Measurements from ENCODE around the gene TRMT1. TPM values are rescaled to one million over a fixed set of nuclear protein-coding genes. Genes with fewer than 3 reads are reported as not detected.

The TRMT1 gene
- total RNA-seq, 1 donor from 2014 or later = 153 TPM

GRCh38 chr19:13110099-13110610 lies 6.4 kb downstream of the TRMT1 start:
- Mint-ChIP-seq H3K36me3 (ENCODE audit: low read depth) (peaks cover 36% of the 10 kb centered on the region), H3K27me3 (no peaks in the 10 kb centered on the region), H3K9me3 (no peaks in the 10 kb centered on the region), H3K4me3 (no peak overlapping the region), H3K4me1 (peaks cover 5% of the 10 kb centered on the region), H3K27ac (no peak overlapping the region)
- intact Hi-C loops (cut with micrococcal nuclease) = no loop called here
- no peak for DNase-seq

GRCh38 chr19:13109361-13110098 lies 7.0 kb downstream of the TRMT1 start:
- peaks cover 5% of the 10 kb centered on the region for H3K4me1 Mint-ChIP-seq
- no peak for DNase-seq
- H3K27ac Mint-ChIP-seq = no peak overlapping the region
- H3K9me3 Mint-ChIP-seq = no peaks in the 10 kb centered on the region
- no peak overlapping the region for H3K4me3 Mint-ChIP-seq
- no peaks in the 10 kb centered on the region for H3K27me3 Mint-ChIP-seq
- intact Hi-C loops (cut with micrococcal nuclease) = no loop called here
- H3K36me3 Mint-ChIP-seq (ENCODE audit: low read depth) = peaks cover 35% of the 10 kb centered on the region

- DNase-seq = peak; percentile 83
- intact Hi-C loops (cut with micrococcal nuclease) = loop anchor here (1.0 to 5.0 kb wide), 2 partner anchors 11 to 47 kb away; partner anchors contain the start of genes IER2, STX10 and TRMT1
- H3K9me3 Mint-ChIP-seq = no peaks in the 10 kb centered on the region
- peak overlapping the region; percentile 87 for H3K4me3 Mint-ChIP-seq
- peaks cover 1% of the 10 kb centered on the region for H3K27me3 Mint-ChIP-seq
- H3K36me3 Mint-ChIP-seq (ENCODE audit: low read depth) = peaks cover 25% of the 10 kb centered on the region
- H3K4me1 Mint-ChIP-seq = peaks cover 24% of the 10 kb centered on the region
- peak overlapping the region; percentile 85 for H3K27ac Mint-ChIP-seq
Observed at GRCh38 chr19:13104848-13105711, 11.5 kb downstream of the TRMT1 start.

- Mint-ChIP-seq H3K4me1 (peaks cover 30% of the 10 kb centered on the region), H3K4me3 (peak overlapping the region; percentile 87), H3K27ac (peak overlapping the region; percentile 85), H3K27me3 (peaks cover 1% of the 10 kb centered on the region), H3K9me3 (no peaks in the 10 kb centered on the region), H3K36me3 (ENCODE audit: low read depth) (peaks cover 25% of the 10 kb centered on the region)
- intact Hi-C loops (cut with micrococcal nuclease) = loop anchor here (1.0 to 5.0 kb wide), 2 partner anchors 12 to 48 kb away; partner anchors contain the start of genes IER2, STX10 and TRMT1
- DNase-seq = peak; percentile 92
Observed at GRCh38 chr19:13104360-13104847, 12.1 kb downstream of the TRMT1 start.

GRCh38 chr19:13103581-13104359 lies 12.8 kb downstream of the TRMT1 start:
- no peak overlapping the region for H3K27ac Mint-ChIP-seq

GRCh38 chr19:13102666-13103580 lies 13.6 kb downstream of the TRMT1 start, which contains the start of gene LYL1:
Gene LYL1 (minus strand): TSS chr19:13102858. CDS start chr19:13101171, 1,687 bp downstream.
- DNase-seq = peak; percentile 76
- peak within 1 kb of the TSS; percentile 20 for H3K27ac Mint-ChIP-seq
- intact Hi-C loops (cut with micrococcal nuclease) = loop anchor here (5.0 kb wide), 1 partner anchor 49 kb away; the partner anchor contains the start of genes IER2 and STX10

More at GRCh38 chr19:13103581-13104359, 12.8 kb downstream of the TRMT1 start:
- H3K9me3 Mint-ChIP-seq = no peaks in the 10 kb centered on the region
- peaks cover 1% of the 10 kb centered on the region for H3K27me3 Mint-ChIP-seq
- H3K4me3 Mint-ChIP-seq = peak overlapping the region; percentile 87
- peaks cover 22% of the 10 kb centered on the region for H3K36me3 Mint-ChIP-seq (ENCODE audit: low read depth)
- H3K4me1 Mint-ChIP-seq = peaks cover 33% of the 10 kb centered on the region
- intact Hi-C loops (cut with micrococcal nuclease) = loop anchor here (1.0 to 5.0 kb wide), 2 partner anchors 13 to 49 kb away; partner anchors contain the start of genes IER2, STX10 and TRMT1
- no peak for DNase-seq

GRCh38 chr19:13102416-13102665 lies 14.2 kb downstream of the TRMT1 start:
- intact Hi-C loops (cut with micrococcal nuclease) = loop anchor here (5.0 kb wide), 1 partner anchor 50 kb away; the partner anchor contains the start of genes IER2 and STX10
- H3K4me1 Mint-ChIP-seq = peaks cover 39% of the 10 kb centered on the region
- H3K9me3 Mint-ChIP-seq = no peaks in the 10 kb centered on the region
- peak overlapping the region; percentile 69 for H3K4me3 Mint-ChIP-seq
- DNase-seq = no peak
- H3K27ac Mint-ChIP-seq = no peak overlapping the region
- H3K36me3 Mint-ChIP-seq (ENCODE audit: low read depth) = peaks cover 18% of the 10 kb centered on the region
- peaks cover 8% of the 10 kb centered on the region for H3K27me3 Mint-ChIP-seq

More at GRCh38 chr19:13102666-13103580, 13.6 kb downstream of the TRMT1 start, which contains the start of gene LYL1:
- peak within 1 kb of the TSS; percentile 69 for H3K4me3 Mint-ChIP-seq
- peaks cover 22% of the 10 kb centered on the region for H3K36me3 Mint-ChIP-seq (ENCODE audit: low read depth)
- peaks cover 38% of the 10 kb centered on the region for H3K4me1 Mint-ChIP-seq
- H3K9me3 Mint-ChIP-seq = no peaks in the 10 kb centered on the region
- peaks cover 7% of the 10 kb centered on the region for H3K27me3 Mint-ChIP-seq

- no peaks in the 10 kb centered on the region for H3K9me3 Mint-ChIP-seq
- no peak for DNase-seq
- peaks cover 14% of the 10 kb centered on the region for H3K36me3 Mint-ChIP-seq (ENCODE audit: low read depth)
- H3K4me1 Mint-ChIP-seq = peaks cover 42% of the 10 kb centered on the region
- peaks cover 12% of the 10 kb centered on the region for H3K27me3 Mint-ChIP-seq
- H3K4me3 Mint-ChIP-seq = peak overlapping the region; percentile 69
- intact Hi-C loops (cut with micrococcal nuclease) = loop anchor here (5.0 kb wide), 1 partner anchor 50 kb away; the partner anchor contains the start of genes IER2 and STX10
- H3K27ac Mint-ChIP-seq = no peak overlapping the region
Observed at GRCh38 chr19:13101590-13102415, 14.7 kb downstream of the TRMT1 start.

- Mint-ChIP-seq H3K9me3 (no peaks in the 10 kb centered on the region), H3K4me1 (peaks cover 45% of the 10 kb centered on the region), H3K4me3 (peak overlapping the region; percentile 61), H3K27me3 (peaks cover 16% of the 10 kb centered on the region), H3K27ac (no peak overlapping the region), H3K36me3 (ENCODE audit: low read depth) (peaks cover 9% of the 10 kb centered on the region)
- DNase-seq = no peak
- intact Hi-C loops (cut with micrococcal nuclease) = loop anchor here (1.0 to 5.0 kb wide), 2 partner anchors 31 to 51 kb away; partner anchors contain the start of genes IER2 and STX10
Observed at GRCh38 chr19:13100841-13101589, 15.5 kb downstream of the TRMT1 start.

- Mint-ChIP-seq H3K4me3 (peak overlapping the region; percentile 47), H3K27me3 (peaks cover 20% of the 10 kb centered on the region), H3K36me3 (ENCODE audit: low read depth) (peaks cover 8% of the 10 kb centered on the region), H3K4me1 (peaks cover 47% of the 10 kb centered on the region), H3K9me3 (no peaks in the 10 kb centered on the region), H3K27ac (peak overlapping the region; percentile 92)
- peak; percentile 92 for DNase-seq
- intact Hi-C loops (cut with micrococcal nuclease) = loop anchor here (1.0 to 5.0 kb wide), 2 partner anchors 32 to 52 kb away; partner anchors contain the start of genes IER2 and STX10
Observed at GRCh38 chr19:13100031-13100588, 16.4 kb downstream of the TRMT1 start.

All from activated CD4-positive, alpha-beta T cell treated with anti-CD3 and anti-CD28 coated beads, Interleukin-2, amount 10 ng/mL, durations not matched to agents 24 days and 14 days (primary cell).